ENCODE data around the gene ITIH5. TPM values are rescaled to one million over a fixed set of nuclear protein-coding genes. Genes with fewer than 3 reads are reported as not detected.
"Not testable (repeated sequence)": the region's sequence is repeated elsewhere in the genome, so short reads cannot be mapped to it uniquely, and the experiment has no call there.

Gene ITIH5
- total RNA-seq, 1 donor from 2014 or later: not detected

GRCh38 chr10:7696545-7696944 lies 29.8 kb upstream of the ITIH5 start:
- H3K4me1 Mint-ChIP-seq: no peaks in the 10 kb centered on the region
- intact Hi-C loops (cut with micrococcal nuclease): no loop called here
- peaks cover 13% of the 10 kb centered on the region for H3K27me3 Mint-ChIP-seq
- DNase-seq (no peak), ATAC-seq (ENCODE audit: low read depth) (no peak)
- CTCF ChIA-PET: no interaction called here
- no peak for TF ChIP-seq CTCF (IDR thresholded peaks at IDR 0.05)
- POLR2A ChIA-PET: no interaction called here
- H3K27ac Mint-ChIP-seq: no peak overlapping the region
- no peaks in the 10 kb centered on the region for H3K36me3 Mint-ChIP-seq (ENCODE audit: low read depth)
- H3K4me3 Mint-ChIP-seq: no peak overlapping the region
- peaks cover 7% of the 10 kb centered on the region for H3K9me3 Mint-ChIP-seq

- peaks cover 16% of the 10 kb centered on the region for H3K9me3 Mint-ChIP-seq
- CTCF ChIA-PET: interaction anchor here (0.8 kb wide), 1 partner anchor 134 kb away, joined by 3 read pairs; no protein-coding TSS in a partner anchor
- H3K4me1 Mint-ChIP-seq; POLR2A ChIA-PET; H3K27ac Mint-ChIP-seq; H3K27me3 Mint-ChIP-seq; intact Hi-C loops (cut with micrococcal nuclease); DNase-seq; ATAC-seq (ENCODE audit: low read depth); H3K4me3 Mint-ChIP-seq; H3K36me3 Mint-ChIP-seq (ENCODE audit: low read depth): not testable (repeated sequence)
Measured at GRCh38 chr10:7693194-7693593, 26.4 kb upstream of the ITIH5 start.

- H3K27ac Mint-ChIP-seq; H3K4me3 Mint-ChIP-seq; ATAC-seq (ENCODE audit: low read depth); intact Hi-C loops (cut with micrococcal nuclease); DNase-seq; H3K27me3 Mint-ChIP-seq; H3K4me1 Mint-ChIP-seq; POLR2A ChIA-PET; H3K36me3 Mint-ChIP-seq (ENCODE audit: low read depth); CTCF ChIA-PET: not testable (repeated sequence)
- H3K9me3 Mint-ChIP-seq: peaks cover 16% of the 10 kb centered on the region
Measured at GRCh38 chr10:7692368-7692767, 25.6 kb upstream of the ITIH5 start.

GRCh38 chr10:7690885-7691597 lies 24.3 kb upstream of the ITIH5 start:
- POLR2A ChIA-PET; H3K4me1 Mint-ChIP-seq; H3K27me3 Mint-ChIP-seq; DNase-seq; H3K4me3 Mint-ChIP-seq; H3K27ac Mint-ChIP-seq; H3K36me3 Mint-ChIP-seq (ENCODE audit: low read depth); intact Hi-C loops (cut with micrococcal nuclease): not testable (repeated sequence)
- CTCF ChIA-PET: interaction anchor here (1.1 kb wide), 1 partner anchor 165 kb away, joined by 3 read pairs; no protein-coding TSS in a partner anchor
- ATAC-seq (ENCODE audit: low read depth): peak; percentile 42
- H3K9me3 Mint-ChIP-seq: peaks cover 16% of the 10 kb centered on the region

- TF ChIP-seq CTCF (IDR thresholded peaks at IDR 0.05): no peak
- H3K36me3 Mint-ChIP-seq (ENCODE audit: low read depth): no peaks in the 10 kb centered on the region
- H3K27ac Mint-ChIP-seq: no peak overlapping the region
- ChIA-PET CTCF (interaction anchor here (6.5 kb wide), 1 partner anchor 165 kb away, joined by 86 read pairs; no protein-coding TSS in a partner anchor), POLR2A (no interaction called here)
- intact Hi-C loops (cut with micrococcal nuclease): loop anchor here (5.0 to 10.0 kb wide), 3 partner anchors 217 to 1613 kb away; no protein-coding TSS in a partner anchor
- ATAC-seq (ENCODE audit: low read depth) (no peak), DNase-seq (no peak)
- H3K4me1 Mint-ChIP-seq: peaks cover 4% of the 10 kb centered on the region
- peaks cover 4% of the 10 kb centered on the region for H3K27me3 Mint-ChIP-seq
- no peak overlapping the region for H3K4me3 Mint-ChIP-seq
- peaks cover 17% of the 10 kb centered on the region for H3K9me3 Mint-ChIP-seq
Measured at GRCh38 chr10:7689591-7689990, 22.8 kb upstream of the ITIH5 start.

- ChIA-PET POLR2A (no interaction called here), CTCF (interaction anchor here (0.8 to 6.5 kb wide), 26 partner anchors 11 to 1018 kb away, joined by 3 to 86 read pairs (median 4); partner anchors contain the start of genes ITIH2 and SFMBT2)
- Mint-ChIP-seq H3K4me3 (no peak overlapping the region), H3K9me3 (peaks cover 16% of the 10 kb centered on the region), H3K27me3 (peaks cover 23% of the 10 kb centered on the region), H3K27ac (no peak overlapping the region), H3K4me1 (peaks cover 4% of the 10 kb centered on the region), H3K36me3 (ENCODE audit: low read depth) (no peaks in the 10 kb centered on the region)
- TF ChIP-seq CTCF (IDR thresholded peaks at IDR 0.05): peak; percentile 35
- intact Hi-C loops (cut with micrococcal nuclease): loop anchor here (1.0 to 10.0 kb wide), 11 partner anchors 162 to 1615 kb away; no protein-coding TSS in a partner anchor
- DNase-seq (peak; percentile 43), ATAC-seq (ENCODE audit: low read depth) (peak; percentile 89)
Measured at GRCh38 chr10:7687228-7687907, 20.6 kb upstream of the ITIH5 start.

Measured in activated B cell treated with CpG ODN at 0.5 μM for 24 hours (primary cell).